ENCODE measurements around the gene NMBR.

- TF ChIP-seq, protein P1, sequence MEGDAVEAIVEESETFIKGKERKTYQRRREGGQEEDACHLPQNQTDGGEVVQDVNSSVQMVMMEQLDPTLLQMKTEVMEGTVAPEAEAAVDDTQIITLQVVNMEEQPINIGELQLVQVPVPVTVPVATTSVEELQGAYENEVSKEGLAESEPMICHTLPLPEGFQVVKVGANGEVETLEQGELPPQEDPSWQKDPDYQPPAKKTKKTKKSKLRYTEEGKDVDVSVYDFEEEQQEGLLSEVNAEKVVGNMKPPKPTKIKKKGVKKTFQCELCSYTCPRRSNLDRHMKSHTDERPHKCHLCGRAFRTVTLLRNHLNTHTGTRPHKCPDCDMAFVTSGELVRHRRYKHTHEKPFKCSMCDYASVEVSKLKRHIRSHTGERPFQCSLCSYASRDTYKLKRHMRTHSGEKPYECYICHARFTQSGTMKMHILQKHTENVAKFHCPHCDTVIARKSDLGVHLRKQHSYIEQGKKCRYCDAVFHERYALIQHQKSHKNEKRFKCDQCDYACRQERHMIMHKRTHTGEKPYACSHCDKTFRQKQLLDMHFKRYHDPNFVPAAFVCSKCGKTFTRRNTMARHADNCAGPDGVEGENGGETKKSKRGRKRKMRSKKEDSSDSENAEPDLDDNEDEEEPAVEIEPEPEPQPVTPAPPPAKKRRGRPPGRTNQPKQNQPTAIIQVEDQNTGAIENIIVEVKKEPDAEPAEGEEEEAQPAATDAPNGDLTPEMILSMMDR (IDR thresholded peaks at IDR 0.05) = no peak
- TF ChIP-seq POLR2A (IDR thresholded peaks at IDR 0.05) = no peak
- TF ChIP-seq POLR2AphosphoS5 (IDR thresholded peaks at IDR 0.05) = no peak
These were observed 28.0 kb downstream of the NMBR start for GRCh38 chr6:142118925-142119324.
